Measurements from ENCODE around the gene ZMAT3.
A peak's percentile ranks its signal among the peaks of the same experiment; 100 is the strongest.

Gene ZMAT3

GRCh38 chr3:179021119-179021903 lies 50.3 kb downstream of the ZMAT3 start:
- no peak for DNase-seq

DNA sequence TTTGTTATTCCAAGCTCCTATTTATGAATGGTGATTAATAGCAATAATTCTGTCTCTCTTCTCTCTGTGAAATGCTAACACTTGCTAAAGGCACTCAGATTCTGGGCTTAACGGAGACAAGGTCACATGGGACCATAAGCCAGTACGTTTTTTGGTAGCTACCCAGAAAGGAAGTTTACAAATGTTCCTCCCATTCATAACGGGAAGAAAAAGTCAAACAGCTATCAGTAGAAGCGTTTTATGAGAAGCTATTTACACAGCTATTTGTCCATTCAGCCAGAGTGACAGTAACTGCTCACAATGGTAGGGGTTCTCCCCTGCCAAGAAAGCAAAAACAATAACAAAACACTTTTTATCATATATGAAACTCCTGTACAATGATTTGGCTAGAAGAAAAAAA lies 51.5 kb downstream of the ZMAT3 start:
- DNase-seq = no peak

DNA sequence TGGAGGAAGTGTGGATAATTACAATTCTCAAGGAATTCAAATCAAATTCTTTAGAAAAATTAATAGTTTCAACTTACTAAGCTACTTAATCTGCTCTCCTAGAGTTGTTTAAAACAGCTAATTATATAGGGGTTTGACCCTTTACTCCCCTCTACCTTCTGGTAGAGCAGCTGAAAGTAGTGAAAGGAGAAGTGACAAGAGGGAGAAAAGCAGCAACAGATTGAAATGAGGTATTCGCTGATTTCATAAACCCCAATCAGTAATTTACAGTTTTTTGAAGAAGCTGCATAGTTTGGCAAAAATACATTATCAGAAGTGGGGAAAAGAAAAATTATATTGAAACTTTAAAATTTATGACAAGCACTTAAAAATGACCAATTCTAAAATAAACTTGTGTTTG lies 52.8 kb downstream of the ZMAT3 start:
- DNase-seq = no peak

GRCh38 chr3:179016979-179017670 lies 54.5 kb downstream of the ZMAT3 start:
- no peak for DNase-seq

DNA sequence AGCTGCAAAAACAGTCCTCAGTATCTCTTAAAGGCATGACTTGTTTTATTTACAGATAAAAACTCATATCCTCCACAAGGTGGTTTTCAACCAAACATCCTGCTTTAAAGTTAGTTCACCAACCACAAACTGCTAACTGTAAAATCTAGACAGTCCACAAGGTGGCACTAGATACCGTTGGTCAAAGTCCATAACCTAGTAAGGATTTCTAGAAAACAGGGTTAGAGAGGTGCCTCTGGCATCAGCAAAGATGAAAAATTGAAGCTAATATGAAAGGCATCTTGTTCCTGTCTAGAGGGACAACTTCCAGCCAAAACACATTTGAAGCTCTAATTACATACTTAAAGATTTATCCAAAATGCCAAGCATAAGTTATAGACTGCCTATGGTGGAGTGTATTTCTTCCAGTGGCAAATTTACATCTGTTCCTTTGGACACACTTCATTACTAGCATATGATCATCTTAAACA lies 56.0 kb downstream of the ZMAT3 start:
- peak; percentile 63 for DNase-seq

DNA sequence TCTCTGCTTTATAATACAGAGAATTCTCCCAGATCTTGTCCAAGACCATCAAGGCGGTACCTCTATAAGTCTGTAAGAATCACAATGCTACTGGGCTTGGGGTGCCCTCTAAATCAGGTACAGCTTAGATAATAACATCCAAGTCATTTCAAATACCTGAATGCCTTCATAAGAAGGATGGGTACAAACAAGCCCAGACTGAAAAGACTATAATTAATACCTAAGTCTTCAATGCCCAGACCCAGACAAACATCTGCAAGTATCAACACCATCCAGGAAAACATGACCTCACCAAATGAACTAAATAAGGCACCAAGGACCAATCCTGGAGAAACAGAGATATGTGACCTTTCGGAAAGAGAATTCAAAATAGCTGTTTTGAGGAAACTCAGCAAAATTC lies 65.9 kb downstream of the ZMAT3 start:
- no peak for DNase-seq

DNA sequence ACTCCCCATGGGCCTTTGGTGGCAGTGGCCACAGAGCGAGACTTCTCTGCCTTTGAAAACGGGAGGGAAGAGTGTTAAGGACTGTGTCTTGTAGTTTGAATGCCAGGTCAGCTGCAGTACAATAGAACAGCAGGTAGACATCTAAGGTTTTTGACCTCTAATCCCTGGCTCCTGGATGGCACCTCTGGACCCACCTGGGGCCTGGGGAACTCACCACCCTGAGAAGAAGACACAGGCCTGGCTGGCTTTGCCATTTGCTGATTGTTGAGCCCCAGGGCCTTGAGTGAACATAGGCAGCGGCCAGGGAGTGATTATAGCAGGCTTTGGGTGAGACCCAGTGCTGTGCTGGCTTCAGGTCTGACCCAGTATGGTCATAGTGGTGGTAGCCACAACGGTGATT lies 66.4 kb downstream of the ZMAT3 start:
- no peak for DNase-seq

GRCh38 chr3:179000659-179001058 lies 71.0 kb downstream of the ZMAT3 start:
- no peak for DNase-seq

DNA sequence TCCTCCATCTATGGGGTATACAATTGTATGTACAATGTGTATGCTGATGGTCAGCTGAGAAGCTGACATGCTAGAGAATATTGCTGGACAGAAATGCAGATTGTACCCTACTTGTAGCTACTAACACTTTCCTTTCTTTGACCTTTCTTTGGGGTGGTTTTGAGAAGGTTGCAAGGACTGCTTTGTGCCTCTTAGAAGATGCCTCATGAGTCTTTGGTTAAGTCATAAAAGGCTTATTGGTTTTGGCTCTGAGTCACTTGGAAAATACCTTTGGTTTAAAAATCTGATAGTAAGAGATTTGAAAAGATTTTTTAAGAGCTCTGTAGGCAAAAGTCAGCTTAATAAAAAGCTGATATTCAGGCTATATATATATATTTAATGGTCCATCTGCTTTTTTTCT lies 71.5 kb downstream of the ZMAT3 start:
- DNase-seq = no peak

GRCh38 chr3:178996399-178996798 lies 75.2 kb downstream of the ZMAT3 start:
- no peak for DNase-seq

DNA sequence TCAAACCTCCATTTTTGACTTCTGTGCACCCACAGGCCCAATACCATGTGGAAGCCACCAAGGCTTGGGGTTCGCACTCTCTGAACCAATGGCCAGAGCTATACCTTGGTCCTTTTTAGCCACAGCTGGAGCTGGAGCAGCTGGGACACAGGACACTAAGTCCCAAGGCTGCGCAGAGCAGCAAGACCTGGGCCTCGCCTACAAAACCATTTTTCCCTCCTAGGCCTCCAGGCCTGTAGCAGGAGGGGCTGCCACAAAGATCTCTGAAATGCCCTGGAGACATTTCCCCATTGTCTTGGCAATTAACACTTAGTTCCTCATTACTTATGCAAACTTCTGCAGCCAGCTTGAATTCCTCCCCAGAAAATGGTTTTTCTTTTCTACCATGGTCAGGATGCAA lies 81.3 kb downstream of the ZMAT3 start:
- DNase-seq = no peak

DNA sequence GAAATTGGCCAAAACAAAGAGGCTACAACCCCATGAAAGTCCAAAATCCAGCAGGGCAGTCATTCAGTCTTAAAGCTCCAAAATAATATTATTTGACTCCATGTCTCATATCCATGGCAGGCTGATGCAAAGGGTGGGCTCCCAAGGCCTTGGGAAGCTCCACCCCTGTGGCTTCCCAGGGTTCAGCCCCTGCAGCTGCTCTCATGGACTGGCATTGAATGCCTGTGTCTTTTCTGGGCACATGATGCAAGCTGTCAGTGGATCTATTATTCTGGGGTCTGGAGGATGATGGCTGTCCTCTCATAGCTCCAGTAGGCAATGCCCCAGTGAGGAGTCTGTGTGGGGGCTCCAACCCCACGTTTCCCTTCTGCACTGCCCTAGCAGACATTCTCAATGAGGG lies 81.8 kb downstream of the ZMAT3 start:
- DNase-seq = no peak

DNA sequence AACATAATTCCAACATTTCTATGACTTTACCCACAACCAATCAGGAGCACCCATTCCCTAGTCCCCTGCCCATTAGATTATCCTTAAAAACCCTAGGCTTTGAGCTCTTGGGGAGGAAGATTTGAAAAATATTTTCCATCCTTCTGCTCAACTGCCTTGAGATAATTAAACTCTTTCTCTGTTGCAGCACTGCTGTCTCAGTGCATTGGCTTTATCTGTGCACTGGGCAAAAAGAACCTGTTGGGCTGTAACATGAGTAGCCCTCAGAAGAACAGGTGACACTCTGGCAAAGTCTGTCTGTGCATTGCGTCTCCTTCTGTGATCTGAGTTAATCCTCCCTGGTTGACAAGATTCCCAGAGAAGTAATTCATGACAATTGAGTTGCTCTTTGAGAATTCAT lies 83.9 kb downstream of the ZMAT3 start:
- DNase-seq = no peak

DNA sequence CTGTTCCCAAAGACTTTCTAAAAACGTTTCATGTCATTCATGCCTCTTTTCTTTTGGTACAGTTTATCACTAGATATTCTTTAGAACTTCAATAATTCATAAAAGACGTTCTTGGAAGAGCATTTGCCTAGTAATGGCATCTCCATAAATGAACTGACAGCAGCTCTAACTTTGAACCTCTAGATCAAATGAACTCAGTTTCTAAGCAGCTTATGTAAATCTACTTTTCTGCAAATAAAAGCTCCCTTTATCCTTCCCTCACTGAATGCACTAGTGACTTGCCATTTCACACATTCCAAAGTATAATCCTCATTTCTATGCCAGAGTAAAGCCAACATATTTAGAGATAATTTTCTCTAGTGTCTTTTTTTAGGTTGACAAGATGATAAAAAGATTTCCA lies 85.2 kb downstream of the ZMAT3 start:
- no peak for DNase-seq

DNA sequence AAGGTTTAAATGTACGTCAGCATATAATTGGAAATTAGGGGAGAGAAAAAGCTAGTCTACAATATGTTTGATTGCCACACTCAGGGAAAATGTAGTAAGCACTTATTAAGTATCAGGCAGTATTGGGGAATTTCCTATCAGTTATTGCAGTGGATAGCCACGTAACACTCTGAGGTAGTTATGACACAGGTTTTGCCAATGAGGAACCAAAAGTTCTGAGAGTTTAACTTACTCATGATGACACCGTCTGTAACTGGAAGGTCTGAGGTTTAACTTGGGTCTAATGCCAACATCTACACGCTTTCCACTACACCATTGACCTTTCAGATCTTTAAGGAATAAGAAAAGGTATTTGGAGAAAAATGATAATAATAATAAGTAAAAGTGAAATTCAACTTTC lies 89.5 kb downstream of the ZMAT3 start:
- peak; percentile 54 for DNase-seq

DNA sequence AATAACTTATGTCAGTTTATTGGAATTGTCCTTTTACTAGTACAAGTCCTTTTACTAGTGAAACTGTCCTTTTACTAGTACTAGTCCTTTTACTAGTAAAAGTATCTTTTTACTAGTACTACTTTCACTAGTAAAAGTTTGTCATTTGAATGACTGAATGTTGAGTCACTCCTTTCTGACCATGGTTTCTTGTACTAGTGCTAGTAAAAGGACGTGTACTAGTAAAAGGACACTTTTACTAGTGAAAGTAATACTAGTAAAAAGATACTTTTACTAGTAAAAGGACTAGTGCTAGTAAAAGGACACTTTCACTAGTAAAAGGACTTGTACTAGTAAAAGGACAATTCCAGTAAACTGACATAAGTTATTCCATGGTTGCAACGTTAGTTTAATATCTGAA lies 96.3 kb downstream of the ZMAT3 start:
- no peak for DNase-seq

DNA sequence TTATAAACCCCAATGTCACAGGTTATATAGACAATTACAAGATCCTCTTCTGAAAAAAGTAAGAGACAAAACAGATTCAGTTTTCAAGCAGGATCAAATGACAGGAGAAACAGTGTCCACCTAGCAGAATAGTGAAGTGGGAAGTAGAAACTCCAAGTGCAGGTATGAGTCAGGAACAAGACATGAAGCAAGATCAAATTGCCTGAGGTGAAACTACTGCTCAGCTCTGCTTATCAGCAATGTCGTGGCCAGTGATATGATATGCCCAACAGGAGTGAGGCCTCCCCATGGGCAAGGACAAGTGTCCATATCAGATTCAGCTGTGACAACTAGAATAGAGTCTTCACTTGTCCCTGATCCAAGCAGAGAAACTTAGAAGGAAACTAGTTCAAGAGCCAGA lies 100.0 kb downstream of the ZMAT3 start:
- DNase-seq = no peak

DNA sequence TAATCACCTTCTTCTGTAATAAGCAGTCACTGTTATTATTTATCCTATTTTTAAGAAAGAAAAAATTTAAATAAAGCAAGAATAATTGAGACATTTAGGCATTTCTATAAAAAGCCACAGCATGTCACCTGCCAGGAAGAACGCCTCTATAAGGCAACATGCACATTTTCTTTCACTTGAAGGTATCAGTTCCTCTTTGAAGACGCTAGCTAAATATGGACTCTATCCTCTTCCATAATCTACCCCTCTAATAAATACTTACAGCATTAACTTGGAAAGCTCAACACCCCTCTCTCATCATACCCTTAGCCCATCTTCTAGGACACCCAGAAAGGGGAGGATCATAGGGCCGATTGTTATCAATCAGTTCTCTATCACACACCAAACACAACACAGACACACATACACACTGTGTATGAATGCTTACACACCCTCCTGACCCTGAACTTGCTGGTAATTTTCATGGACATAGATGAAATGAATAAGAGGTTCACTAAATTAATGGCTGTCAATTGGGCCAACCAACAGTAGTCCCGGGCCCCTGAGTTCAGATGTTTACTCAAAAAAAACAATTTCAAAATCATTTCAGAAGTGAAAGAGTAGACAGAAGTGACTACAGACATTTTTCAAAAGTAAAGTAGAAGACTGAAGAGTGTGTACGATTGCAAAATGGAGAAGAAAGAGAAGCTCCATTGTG lies 102.5 kb downstream of the ZMAT3 start:
- DNase-seq = no peak
